Melanocyte of skin (primary cell): ENCODE measurements around the gene NR2F1. TPM values are rescaled to one million over a fixed set of nuclear protein-coding genes. Genes with fewer than 3 reads are reported as not detected.

Experiments
- total RNA-seq, 2 donors: library from RNA; depleted of rRNA; stranded (reverse); fragments of >200 nt; gene quantifications; 2 replicates each; pipeline ENCODE4 v1.2.3, GENCODE V29; 2012

The NR2F1 gene
- total RNA-seq: 1 to 10 TPM in 1 of 2 donors, under 1 TPM in 1; 0.33 to 1.7 TPM

DNA sequence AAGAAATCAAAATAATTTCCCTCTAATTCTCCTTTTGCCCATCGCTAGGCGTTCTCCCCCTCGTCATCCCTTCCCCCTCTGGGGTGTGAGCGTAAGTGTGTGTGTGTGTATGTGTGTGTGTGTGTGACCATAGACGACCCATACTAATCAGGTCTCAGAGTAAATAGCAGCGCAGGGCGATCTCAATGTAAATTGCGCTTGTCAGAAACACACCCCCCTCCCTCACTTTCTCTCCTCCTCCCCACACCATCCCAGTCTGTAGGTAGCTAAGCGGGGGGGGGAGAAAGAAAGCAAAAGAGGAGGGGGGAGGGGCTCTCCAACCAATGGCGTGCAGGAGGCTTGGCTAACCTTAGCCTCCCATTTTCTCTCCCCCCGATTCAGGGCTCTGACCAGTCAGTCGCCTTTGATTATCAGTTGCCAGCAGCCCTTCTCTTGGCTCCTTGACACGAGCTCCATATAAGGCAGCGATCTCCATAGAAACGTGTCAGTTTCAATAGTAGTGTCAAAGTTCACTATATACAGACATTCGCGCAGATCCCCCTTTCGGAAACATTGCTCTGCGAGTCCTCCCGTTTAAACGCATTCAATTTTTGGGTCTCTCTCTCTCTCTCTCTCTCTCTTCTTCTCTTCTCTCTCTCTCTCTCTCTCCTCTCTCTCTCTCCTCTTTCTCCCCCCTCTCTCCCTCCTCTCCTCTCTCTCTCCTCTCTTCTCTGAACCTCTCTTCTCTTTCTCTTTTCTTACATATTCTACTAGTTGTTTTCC is at the start of gene NR2F1:
Gene NR2F1, plus strand, starts transcription at position 546 of the 762 bp plus-strand sequence. CDS start 1,802 bp downstream, outside the sequence.

DNA sequence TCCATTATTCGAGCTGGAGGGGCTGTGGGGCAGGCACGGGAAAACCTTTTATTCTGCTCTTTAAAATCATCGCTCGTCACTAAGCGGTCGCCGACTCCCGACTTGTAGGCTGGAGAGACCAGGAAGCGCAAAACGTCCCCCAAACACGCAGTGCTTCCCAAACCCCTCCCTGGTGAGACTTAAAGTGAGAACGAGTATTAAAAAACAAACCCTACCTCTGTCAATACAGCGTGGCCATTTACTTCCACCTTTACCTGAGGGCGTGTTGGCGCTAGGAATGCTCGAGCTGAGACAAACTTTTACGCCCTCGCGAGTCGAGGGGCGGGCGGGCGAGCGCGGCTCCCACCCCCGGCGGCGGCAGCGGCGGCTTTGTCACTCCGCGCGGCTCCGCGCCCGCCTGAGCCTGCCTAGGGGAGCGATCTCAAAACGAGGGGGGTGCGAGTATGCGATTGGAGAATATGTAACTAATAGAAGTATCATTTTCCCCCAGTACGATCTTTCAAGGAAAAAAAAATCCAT is 2.0 kb upstream of the NR2F1 start, which contains the start of gene NR2F1-AS1:
Gene NR2F1-AS1, minus strand, starts transcription at position 293 of the 519 bp plus-strand sequence.

Other genes with a start within 250 kb of the NR2F1 start
- 1 to 10 TPM in 1 of 2 donors, under 1 TPM in 1; 0.67 to 1.0 TPM for gene NR2F1-AS1, start 2.0 kb upstream of the NR2F1 start, total RNA-seq
- gene POU5F2, start 158.4 kb downstream of the NR2F1 start, total RNA-seq: 1 to 10 TPM; 1.0 to 1.3 TPM